Naive thymus-derived CD4-positive, alpha-beta T cell (primary cell): Measurements from ENCODE around the gene SRGAP1. TPM values are rescaled to one million over a fixed set of nuclear protein-coding genes. Genes with fewer than 3 reads are reported as not detected.
"Not testable (repeated sequence)": the region's sequence is repeated elsewhere in the genome, so short reads cannot be mapped to it uniquely, and the experiment has no call there.

Experiments used
- ATAC-seq: fragments of 150-1000 bp; cut with Tn5 transposase; 2 replicates; pipeline ENCODE4 v1.10.0; 2021; ENCODE audit warnings: mild to moderate bottlenecking, moderate library complexity
- CTCF ChIA-PET: fragments of 350-600 bp; sonication (Branson Sonifier 250); formaldehyde crosslinking; loops from one replicate; lab custom pipeline; 2021; ENCODE audit warnings: antibody characterized with exemption; lab: Charles Lee
- POLR2A ChIA-PET: fragments of 350-600 bp; sonication (Branson Sonifier 250); formaldehyde crosslinking; loops from one replicate; lab custom pipeline; 2021; ENCODE audit warnings: antibody characterized with exemption, inconsistent platforms; lab: Charles Lee
- DNase-seq, 9 donors: peaks; one replicate each; pipeline versions ENCODE4 v3.0.0 to v3.0.0-alpha.2; 2020 to 2022; ENCODE audit warnings: mixed read lengths in 1 of 9
- H3K27ac ChIP-seq: one replicate; pipeline ENCODE4 v1.7.0; 2013; ENCODE audit warnings: mild to moderate bottlenecking, low read depth, low read length, moderate library complexity
- H3K27me3 ChIP-seq, 2 donors: one replicate each; pipeline ENCODE4 v1.7.0; 2013; ENCODE audit warnings: low read length in 2 of 2, mild to moderate bottlenecking in 2 of 2, moderate library complexity in 2 of 2; ENCODE audit not compliant: control insufficient read depth in 2 of 2, insufficient read depth in 2 of 2
- H3K36me3 ChIP-seq, 3 experiments: 1 replicate in 2 of 3; 2 replicates in 1 of 3; pipeline ENCODE4 v1.7.0; 2013; ENCODE audit warnings: low read length in 3 of 3, mild to moderate bottlenecking in 3 of 3, moderate library complexity in 1 of 3; ENCODE audit not compliant: insufficient read depth in 3 of 3, control insufficient read depth in 2 of 3
- H3K4me1 ChIP-seq, 2 donors: one replicate each; pipeline ENCODE4 v1.7.0; 2013; ENCODE audit warnings: low read length in 2 of 2, mild to moderate bottlenecking in 2 of 2, moderate library complexity in 1 of 2; ENCODE audit not compliant: control insufficient read depth in 2 of 2, insufficient read depth in 2 of 2
- H3K4me3 ChIP-seq: 2 replicates; pipeline ENCODE4 v1.7.0; 2013; ENCODE audit warnings: mild to moderate bottlenecking, low read length
- H3K9me3 ChIP-seq, 3 experiments: 1 replicate in 2 of 3; 2 replicates in 1 of 3; pipeline ENCODE4 v1.7.0; 2013; ENCODE audit warnings: low read length in 3 of 3; ENCODE audit not compliant: control insufficient read depth in 2 of 3
- H3K27ac Mint-ChIP-seq, 9 donors: one replicate each; pipeline ENCODE4 v1.8.0; 2020 to 2022; ENCODE audit warnings: mixed read lengths in 9 of 9, mild to moderate bottlenecking in 8 of 9, moderate library complexity in 5 of 9, inconsistent platforms in 2 of 9
- H3K27me3 Mint-ChIP-seq, 5 donors: one replicate each; pipeline ENCODE4 v1.8.0; 2021 to 2022; ENCODE audit warnings: mixed read lengths in 5 of 5, mild to moderate bottlenecking in 1 of 5
- H3K36me3 Mint-ChIP-seq, 5 donors: one replicate each; pipeline ENCODE4 v1.8.0; 2020 to 2022; ENCODE audit warnings: mixed read lengths in 5 of 5, mild to moderate bottlenecking in 3 of 5, inconsistent platforms in 1 of 5
- H3K4me1 Mint-ChIP-seq, 7 donors: one replicate each; pipeline ENCODE4 v1.8.0; 2020 to 2022; ENCODE audit warnings: mixed read lengths in 7 of 7, mild to moderate bottlenecking in 3 of 7, inconsistent platforms in 1 of 7
- H3K4me3 Mint-ChIP-seq, 10 donors: one replicate each; pipeline ENCODE4 v1.8.0; 2020 to 2022; ENCODE audit warnings: mild to moderate bottlenecking in 10 of 10, mixed read lengths in 10 of 10, moderate library complexity in 6 of 10, inconsistent platforms in 2 of 10
- H3K9me3 Mint-ChIP-seq, 11 donors: one replicate each; pipeline ENCODE4 v1.8.0; 2020 to 2022; ENCODE audit warnings: mixed read lengths in 11 of 11, mild to moderate bottlenecking in 4 of 11, inconsistent platforms in 1 of 11, moderate library complexity in 1 of 11
- intact Hi-C, 2 donors: fragments of 100-400 bp; cut with micrococcal nuclease; formaldehyde crosslinking; loops; one replicate each; pipeline ENCODE4 v1.15.1; 2023
- polyA plus RNA-seq, 2 donors: library from polyadenylated mRNA; unstranded; fragments of 300-500 nt; fragmentation: Illumina TruSeq; gene quantifications; one replicate each; pipeline ENCODE4 v1.2.3, GENCODE V29; 2021
- total RNA-seq, 6 experiments: library from RNA in 5 of 6; stranded (reverse) in 5 of 6; gene quantifications; 1 replicate in 5 of 6; 2 replicates in 1 of 6; pipeline ENCODE4 v1.2.3 and lab custom pipeline; 2021 to 2026

Gene SRGAP1
- total and polyA plus RNA-seq, 7 experiments from 2014 or later, result 0.01 to 0.47 (median 0.08) TPM

GRCh38 chr12:64157110-64157509, 312.6 kb downstream of the SRGAP1 start:
- Mint-ChIP-seq H3K27me3 (no peaks in the 10 kb centered on the region), H3K27ac (no peak overlapping the region), H3K9me3 (peaks cover 0 to 17% (median 3%) of the 10 kb centered on the region in 11 donors), H3K4me3 (no peak overlapping the region), H3K36me3 (peaks cover 0 to 49% (median 16%) of the 10 kb centered on the region in 5 donors), H3K4me1 (peaks cover 0 to 1% (median 0%) of the 10 kb centered on the region in 7 donors)
- DNase-seq (no peak), ATAC-seq (no peak)
- no peaks in the 10 kb centered on the region for H3K36me3 ChIP-seq
- H3K27ac ChIP-seq, result no peak overlapping the region
- intact Hi-C loops, result no loop called here
- no peaks in the 10 kb centered on the region for H3K27me3 ChIP-seq
- CTCF ChIA-PET, result interaction anchor here (0.6 kb wide), 1 partner anchor 91 kb away, joined by 3 read pairs; no protein-coding TSS in a partner anchor
- no peaks in the 10 kb centered on the region for H3K4me1 ChIP-seq
- no peak overlapping the region for H3K4me3 ChIP-seq
- H3K9me3 ChIP-seq, result no peaks in the 10 kb centered on the region
- POLR2A ChIA-PET, result no interaction called here

GRCh38 chr12:64160021-64160710, 315.7 kb downstream of the SRGAP1 start:
- Mint-ChIP-seq H3K4me3 (no peak overlapping the region), H3K4me1 (no peaks in the 10 kb centered on the region), H3K9me3 (peaks cover 0 to 14% (median 3%) of the 10 kb centered on the region in 11 donors), H3K27me3 (peaks cover 0 to 5% (median 0%) of the 10 kb centered on the region in 5 donors), H3K27ac (no peak overlapping the region), H3K36me3 (peaks cover 0 to 57% (median 34%) of the 10 kb centered on the region in 5 donors)
- ChIA-PET CTCF (no interaction called here), POLR2A (no interaction called here)
- Histone ChIP-seq H3K27ac (no peak overlapping the region), H3K27me3 (no peaks in the 10 kb centered on the region), H3K4me1 (no peaks in the 10 kb centered on the region), H3K36me3 (no peaks in the 10 kb centered on the region), H3K9me3 (no peaks in the 10 kb centered on the region), H3K4me3 (no peak overlapping the region)
- intact Hi-C loops, result loop anchor here in 1 of 2 donors (10.0 kb wide), 1 partner anchor 1335 kb away; no protein-coding TSS in a partner anchor
- ATAC-seq, result no peak
- no peak for DNase-seq

- Histone ChIP-seq H3K4me1 (no peaks in the 10 kb centered on the region), H3K4me3 (no peak overlapping the region), H3K27ac (no peak overlapping the region), H3K36me3 (no peaks in the 10 kb centered on the region), H3K27me3 (no peaks in the 10 kb centered on the region), H3K9me3 (no peaks in the 10 kb centered on the region)
- ATAC-seq (no peak), DNase-seq (no peak)
- H3K36me3 Mint-ChIP-seq, result peaks cover 0 to 62% (median 40%) of the 10 kb centered on the region in 5 donors
- no peak overlapping the region for H3K27ac Mint-ChIP-seq
- no peaks in the 10 kb centered on the region for H3K4me1 Mint-ChIP-seq
- no peak overlapping the region for H3K4me3 Mint-ChIP-seq
- intact Hi-C loops, result loop anchor here in 1 of 2 donors (10.0 kb wide), 1 partner anchor 1334 kb away; no protein-coding TSS in a partner anchor
- peaks cover 0 to 7% (median 0%) of the 10 kb centered on the region in 5 donors for H3K27me3 Mint-ChIP-seq
- CTCF ChIA-PET, result no interaction called here
- POLR2A ChIA-PET, result no interaction called here
- H3K9me3 Mint-ChIP-seq, result peaks cover 0 to 14% (median 3%) of the 10 kb centered on the region in 11 donors
These were observed 316.2 kb downstream of the SRGAP1 start for GRCh38 chr12:64160711-64161060.

GRCh38 chr12:64166606-64167005, 322.1 kb downstream of the SRGAP1 start:
- H3K4me1 ChIP-seq, POLR2A ChIA-PET, H3K27me3 ChIP-seq, ATAC-seq, H3K27me3 Mint-ChIP-seq, H3K4me3 ChIP-seq, DNase-seq, H3K4me1 Mint-ChIP-seq, H3K27ac ChIP-seq, H3K9me3 ChIP-seq, H3K27ac Mint-ChIP-seq, H3K4me3 Mint-ChIP-seq, H3K36me3 ChIP-seq, CTCF ChIA-PET: not testable (repeated sequence)
- Mint-ChIP-seq H3K36me3 (peaks cover 2 to 47% (median 35%) of the 10 kb centered on the region in 5 donors), H3K9me3 (peaks cover 0 to 10% (median 3%) of the 10 kb centered on the region in 11 donors)
- intact Hi-C loops, result loop anchor here in 1 of 2 donors (10.0 kb wide), 1 partner anchor 1328 kb away; no protein-coding TSS in a partner anchor

- H3K4me1 Mint-ChIP-seq, result not testable (repeated sequence)
These were observed 322.5 kb downstream of the SRGAP1 start for GRCh38 chr12:64167041-64167440.

GRCh38 chr12:64170024-64170423, 325.5 kb downstream of the SRGAP1 start:
- Mint-ChIP-seq H3K4me3 (no peak overlapping the region), H3K36me3 (peaks cover 2 to 27% (median 15%) of the 10 kb centered on the region in 5 donors), H3K27me3 (peaks cover 0 to 5% (median 0%) of the 10 kb centered on the region in 5 donors), H3K9me3 (peaks cover 0 to 8% (median 0%) of the 10 kb centered on the region in 11 donors), H3K27ac (no peak overlapping the region), H3K4me1 (peaks cover 0 to 2% (median 0%) of the 10 kb centered on the region in 7 donors)
- CTCF ChIA-PET, result no interaction called here
- no peaks in the 10 kb centered on the region for H3K36me3 ChIP-seq
- H3K4me1 ChIP-seq, result no peaks in the 10 kb centered on the region
- intact Hi-C loops, result no loop called here
- ATAC-seq (no peak), DNase-seq (no peak)
- H3K9me3 ChIP-seq, result no peaks in the 10 kb centered on the region
- H3K27me3 ChIP-seq, result no peaks in the 10 kb centered on the region
- H3K27ac ChIP-seq, result no peak overlapping the region
- H3K4me3 ChIP-seq, result no peak overlapping the region
- POLR2A ChIA-PET, result no interaction called here

More at GRCh38 chr12:64167041-64167440, 322.5 kb downstream of the SRGAP1 start:
- H3K9me3 ChIP-seq, H3K27me3 Mint-ChIP-seq, H3K27me3 ChIP-seq, ATAC-seq, H3K4me3 ChIP-seq, POLR2A ChIA-PET, H3K36me3 ChIP-seq, H3K27ac Mint-ChIP-seq, DNase-seq, H3K27ac ChIP-seq, H3K4me1 ChIP-seq, H3K4me3 Mint-ChIP-seq, CTCF ChIA-PET: not testable (repeated sequence)
- intact Hi-C loops, result loop anchor here in 1 of 2 donors (10.0 kb wide), 1 partner anchor 1328 kb away; no protein-coding TSS in a partner anchor
- H3K36me3 Mint-ChIP-seq, result peaks cover 2 to 44% (median 32%) of the 10 kb centered on the region in 5 donors
- peaks cover 0 to 10% (median 3%) of the 10 kb centered on the region in 11 donors for H3K9me3 Mint-ChIP-seq
